Sigmoid colon (tissue), 7 donors: ENCODE data around the gene ARSB. TPM values are rescaled to one million over a fixed set of nuclear protein-coding genes. Genes with fewer than 3 reads are reported as not detected.
"Not testable (repeated sequence)": the region's sequence is repeated elsewhere in the genome, so short reads cannot be mapped to it uniquely, and the experiment has no call there.

Source experiments
- DNase-seq: peaks from one replicate; pipeline ENCODE4 v3.0.0-alpha.2; 2019
- H3K27ac ChIP-seq, 4 donors: fragments of 200-600 bp; sonication (generic); one replicate each; pipeline ENCODE4 v1.5.1; 2016 to 2019; ENCODE audit warnings: mild to moderate bottlenecking in 1 of 4
- H3K27me3 ChIP-seq, 3 donors: fragments of 200-600 bp; sonication (generic); one replicate each; pipeline ENCODE4 v1.5.1; 2019; ENCODE audit warnings: mild to moderate bottlenecking in 1 of 3
- H3K36me3 ChIP-seq, 4 donors: fragments of 200-600 bp; sonication (generic); one replicate each; pipeline ENCODE4 v1.5.1; 2016 to 2019
- H3K4me1 ChIP-seq, 4 donors: fragments of 200-600 bp; sonication (generic); one replicate each; pipeline ENCODE4 v1.5.1; 2017 to 2019
- H3K4me3 ChIP-seq, 4 donors: fragments of 200-600 bp; sonication (generic); one replicate each; pipeline ENCODE4 v1.5.1; 2017 to 2019; ENCODE audit warnings: mild to moderate bottlenecking in 2 of 4, moderate library complexity in 1 of 4
- H3K9me3 ChIP-seq, 4 donors: fragments of 200-600 bp in 3 of 4; sonication (generic) in 3 of 4; one replicate each; pipeline versions ENCODE4 v1.5.1 to v1.6.1; 2013 to 2019
- CTCF ChIP-seq, 4 experiments: fragments of 450-650 bp in 3 of 4; fragments of 200-600 bp in 1 of 4; IDR thresholded peaks; one replicate each; pipeline ENCODE4 v1.5.1; 2016 to 2019; ENCODE audit warnings: antibody characterized with exemption in 4 of 4, mild to moderate bottlenecking in 3 of 4, moderate library complexity in 2 of 4
- EP300 ChIP-seq, 4 donors: sonication (generic); formaldehyde crosslinking; IDR thresholded peaks; one replicate each; pipeline ENCODE4 v1.6.1; 2017; ENCODE audit warnings: antibody characterized with exemption in 4 of 4
- POLR2A ChIP-seq, 2 donors: fragments of 450-650 bp; IDR thresholded peaks; one replicate each; pipeline ENCODE4 v1.6.1; 2016; ENCODE audit warnings: antibody characterized with exemption in 2 of 2, mild to moderate bottlenecking in 2 of 2, moderate library complexity in 2 of 2
- POLR2AphosphoS5 ChIP-seq, 4 donors: sonication (generic); formaldehyde crosslinking; IDR thresholded peaks; one replicate each; pipeline ENCODE4 v1.6.1; 2017; ENCODE audit warnings: antibody characterized with exemption in 4 of 4
- WGBS, 2 donors: extraction: QIAGEN DNeasy Blood & Tissue Kit; methylation state at CpG; one replicate each; pipeline ENCODE4 v1.1.7; 2013; 5-methylcytosine and 5-hydroxymethylcytosine counted together
- intact Hi-C: fragments of 100-400 bp; cut with DNase I; formaldehyde crosslinking; loops from one replicate; pipeline ENCODE4 v1.15.1; 2023
- polyA plus RNA-seq, 3 donors: library from polyadenylated mRNA; stranded (reverse); fragments of 200-250 nt; gene quantifications; one replicate each; pipeline ENCODE4 v1.2.3, GENCODE V29; 2013
- total RNA-seq, 4 donors: library from RNA; depleted of rRNA; stranded (reverse); fragments of >200 nt; gene quantifications; one replicate each; pipeline ENCODE4 v1.1.0, GENCODE V29; 2016
- donor health status: healthy with polysubstance abuse.
- donor health status: Bipolar disorder and iron deficiency.
- donor health status: healthy.

Gene ARSB
- total and polyA plus RNA-seq, 7 donors, result 1.2 to 22.2 (median 8.6) TPM

DNA sequence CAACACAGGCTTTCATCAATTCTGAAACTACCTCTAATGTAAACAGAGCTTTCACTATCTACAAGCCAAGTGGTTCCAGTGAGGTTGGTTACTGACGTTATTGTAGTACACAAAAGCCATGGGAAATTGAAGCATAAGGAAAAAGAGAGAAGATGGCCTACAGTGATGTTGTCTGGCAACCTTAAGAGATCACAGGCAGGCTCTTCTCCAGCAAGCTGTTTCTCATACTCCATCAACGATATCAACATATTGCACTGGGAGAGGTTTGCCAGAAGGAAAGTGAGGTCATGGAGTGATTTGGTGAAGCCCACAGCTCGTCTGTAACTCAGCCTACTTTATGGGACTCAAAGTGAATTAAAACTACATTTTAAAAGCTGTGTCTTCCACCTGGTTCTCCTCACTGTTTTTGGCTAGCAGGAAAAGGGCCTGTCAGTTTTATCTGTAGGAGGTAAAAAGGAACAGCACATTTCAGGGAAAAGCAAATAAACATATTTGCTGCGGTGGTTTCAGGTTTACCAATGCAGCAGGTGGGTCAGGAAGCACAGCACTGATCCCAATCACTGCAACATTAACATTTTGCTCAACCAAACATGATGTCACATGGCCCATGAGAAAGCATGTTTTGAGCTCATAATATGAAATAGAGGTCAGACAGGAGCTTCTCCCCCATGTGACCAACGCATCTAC lies 72.9 kb downstream of the ARSB start:
- H3K4me1 ChIP-seq, result peaks cover 0 to 39% (median 32%) of the 10 kb centered on the region in 4 donors
- intact Hi-C loops, result loop anchor here (10.0 kb wide), 1 partner anchor 267 kb away; the partner anchor contains the start of gene LHFPL2
- H3K9me3 ChIP-seq, result no peaks in the 10 kb centered on the region
- peak overlapping the region; percentile 12 to 71 (median 44) for H3K27ac ChIP-seq
- no peaks in the 10 kb centered on the region for H3K27me3 ChIP-seq
- DNase-seq, result no peak
- TF ChIP-seq POLR2AphosphoS5 (IDR thresholded peaks at IDR 0.05) (peak; percentile 21 to 66 (median 58)), POLR2A (IDR thresholded peaks at IDR 0.05) (no peak)
- H3K4me3 ChIP-seq, result no peak overlapping the region
- H3K36me3 ChIP-seq, result no peaks in the 10 kb centered on the region
- WGBS, 2 donors, result 73% methylated on average over 5 of the region's 5 CpGs

DNA sequence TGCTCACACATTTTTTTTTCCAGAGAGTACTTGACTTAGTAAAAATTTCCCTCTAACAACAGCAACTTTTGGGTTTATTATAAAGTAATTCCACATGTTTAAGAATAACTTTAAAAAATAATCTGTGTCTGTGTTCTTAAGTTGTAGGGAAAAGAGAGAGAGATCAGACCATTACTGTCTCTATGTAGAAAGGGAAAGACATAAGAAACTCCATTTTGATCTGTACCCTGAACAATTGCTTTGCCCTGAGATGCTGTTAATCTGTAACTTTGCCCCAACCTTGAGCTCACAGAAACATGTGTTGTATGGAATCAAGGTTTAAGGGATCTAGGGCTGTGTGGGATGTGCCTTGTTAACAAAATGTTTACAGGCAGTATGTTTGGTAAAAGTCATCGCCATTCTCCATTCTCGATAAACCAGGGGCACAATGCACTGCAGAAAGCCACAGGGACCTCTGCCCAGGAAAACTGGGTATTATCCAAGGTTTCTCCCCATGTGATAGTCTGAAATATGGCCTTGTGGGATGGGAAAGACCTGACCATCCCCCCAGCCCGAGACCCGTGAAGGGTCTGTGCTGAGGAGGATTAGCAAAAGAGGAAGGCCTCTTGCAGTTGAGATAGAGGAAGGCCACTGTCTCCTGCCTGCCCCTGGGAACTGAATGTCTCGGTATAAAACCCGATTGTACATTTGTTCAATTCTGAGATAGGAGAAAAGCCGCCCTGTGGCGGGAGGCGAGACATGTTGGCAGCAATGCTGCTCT lies 75.7 kb downstream of the ARSB start:
- peaks cover 0 to 45% (median 40%) of the 10 kb centered on the region in 4 donors for H3K4me1 ChIP-seq

DNA sequence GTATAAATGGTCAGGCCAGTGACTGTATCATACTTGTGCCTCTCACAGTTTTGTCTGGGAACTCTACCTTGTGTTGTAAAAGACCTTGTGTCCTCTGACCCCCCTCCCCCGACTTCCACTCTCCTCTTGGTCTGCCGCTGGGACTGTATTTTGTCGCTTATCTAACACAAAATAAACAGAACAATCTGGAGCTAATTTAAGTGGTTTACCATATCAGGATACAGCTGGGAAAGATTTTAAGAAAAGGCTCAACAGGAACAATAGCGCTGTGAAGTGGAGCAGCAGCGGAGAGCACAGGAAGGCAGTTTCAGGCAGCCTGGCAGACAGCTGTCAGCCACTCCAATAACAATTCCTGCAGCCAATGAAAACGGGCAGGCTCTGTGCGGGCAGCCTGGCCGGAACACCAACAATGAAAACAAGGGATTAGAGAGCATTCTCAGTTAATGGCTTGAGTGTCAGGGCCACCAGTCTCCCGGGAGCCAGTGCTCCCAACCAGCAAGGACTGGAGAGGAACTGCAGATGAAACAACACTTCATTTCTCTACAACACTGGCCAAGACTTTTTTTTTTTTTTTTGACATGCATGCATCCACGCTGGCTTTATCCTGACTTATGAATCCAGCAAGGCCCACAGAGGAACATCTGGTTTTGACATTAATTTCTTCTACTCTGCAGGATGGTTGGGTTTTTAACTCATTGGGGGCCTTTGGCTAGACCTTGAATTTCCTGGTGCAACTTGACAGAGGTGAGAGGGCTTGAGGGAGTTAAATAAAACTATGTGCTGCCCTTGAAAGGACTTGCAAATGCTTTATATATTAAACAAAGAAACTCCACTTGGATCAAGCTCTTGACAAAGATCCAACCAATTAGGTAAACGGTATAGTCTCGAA lies 76.7 kb downstream of the ARSB start:
- no peaks in the 10 kb centered on the region for H3K27me3 ChIP-seq
- intact Hi-C loops, result loop anchor here (10.0 kb wide), 1 partner anchor 56 kb away; no protein-coding TSS in a partner anchor
- DNase-seq, result no peak
- TF ChIP-seq POLR2AphosphoS5 (IDR thresholded peaks at IDR 0.05) (no peak), CTCF (IDR thresholded peaks at IDR 0.05) (no peak), POLR2A (IDR thresholded peaks at IDR 0.05) (no peak), EP300 (IDR thresholded peaks at IDR 0.05) (no peak)
- peak overlapping the region; percentile 60 to 80 (median 72) for H3K27ac ChIP-seq
- 15 to 23% methylated on average over 12 of the region's 12 CpGs for WGBS, 2 donors
- no peaks in the 10 kb centered on the region for H3K36me3 ChIP-seq
- H3K9me3 ChIP-seq, result no peaks in the 10 kb centered on the region
- H3K4me3 ChIP-seq, result peak overlapping the region in 3 of 4 donors; percentile 6 to 20 (median 14)
- peaks cover 0 to 45% (median 40%) of the 10 kb centered on the region in 4 donors for H3K4me1 ChIP-seq

More for the DNA sequence above, 75.7 kb downstream of the ARSB start:
- H3K4me3 ChIP-seq, H3K9me3 ChIP-seq, H3K27me3 ChIP-seq, DNase-seq, H3K36me3 ChIP-seq: not testable (repeated sequence)
- peak overlapping the region in 3 of 4 donors; percentile 27 to 80 (median 80) for H3K27ac ChIP-seq
- WGBS, 2 donors, result 86 to 96% methylated on average over 6 of the region's 9 CpGs
- intact Hi-C loops, result loop anchor here (10.0 kb wide), 1 partner anchor 55 kb away; no protein-coding TSS in a partner anchor

- WGBS, 2 donors, result 60 to 75% methylated on average over 11 of the region's 11 CpGs
- TF ChIP-seq POLR2AphosphoS5 (IDR thresholded peaks at IDR 0.05) (peak in 3 of 4 donors; percentile 3 to 47 (median 38)), CTCF (IDR thresholded peaks at IDR 0.05) (no peak), POLR2A (IDR thresholded peaks at IDR 0.05) (no peak), EP300 (IDR thresholded peaks at IDR 0.05) (no peak)
- Histone ChIP-seq H3K27me3 (no peaks in the 10 kb centered on the region), H3K9me3 (no peaks in the 10 kb centered on the region), H3K4me3 (peak overlapping the region in 3 of 4 donors; percentile 8 to 20 (median 14)), H3K36me3 (no peaks in the 10 kb centered on the region), H3K27ac (peak overlapping the region; percentile 60 to 80 (median 72)), H3K4me1 (peaks cover 0 to 42% (median 35%) of the 10 kb centered on the region in 4 donors)
- intact Hi-C loops, result loop anchor here (10.0 kb wide), 1 partner anchor 57 kb away; no protein-coding TSS in a partner anchor
- peak; percentile 77 for DNase-seq
Measured at GRCh38 chr5:78907255-78907891, 77.7 kb downstream of the ARSB start.
